Breast epithelium (tissue), 3 donors: ENCODE results near the gene STK4.

ENCODE experiments used
- POLR2A ChIP-seq: fragments of 450-650 bp; IDR thresholded peaks from one replicate; pipeline ENCODE4 v1.6.1; 2016; ENCODE audit warnings: antibody characterized with exemption, mild to moderate bottlenecking, moderate library complexity
- TF ChIP-seq, protein P1 (sequence below), 3 donors: fragments of 450-650 bp; IDR thresholded peaks; one replicate each; pipeline ENCODE4 v1.5.1; 2016 to 2017; ENCODE audit warnings: antibody characterized with exemption in 3 of 3, mild to moderate bottlenecking in 3 of 3, moderate library complexity in 3 of 3

DNA sequence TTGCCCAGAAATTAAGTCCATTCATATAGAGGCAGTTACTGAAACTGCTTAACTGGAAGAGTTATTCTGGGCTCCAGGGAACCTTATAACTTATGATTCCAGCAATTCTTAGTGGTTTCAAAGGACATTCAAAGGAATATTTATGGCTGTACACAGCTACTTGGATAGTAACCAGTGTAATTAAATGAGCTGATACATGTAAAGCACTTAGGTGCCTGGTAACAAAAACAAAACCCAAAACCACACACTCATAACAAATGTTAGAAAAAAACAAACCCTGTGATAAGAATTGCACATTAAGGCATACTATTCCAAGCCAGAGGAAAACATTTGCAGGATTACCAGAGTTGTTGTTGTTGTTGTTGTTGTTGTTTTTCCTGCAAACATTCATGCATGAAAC is 51.5 kb downstream of the STK4 start:
- TF ChIP-seq, protein P1, sequence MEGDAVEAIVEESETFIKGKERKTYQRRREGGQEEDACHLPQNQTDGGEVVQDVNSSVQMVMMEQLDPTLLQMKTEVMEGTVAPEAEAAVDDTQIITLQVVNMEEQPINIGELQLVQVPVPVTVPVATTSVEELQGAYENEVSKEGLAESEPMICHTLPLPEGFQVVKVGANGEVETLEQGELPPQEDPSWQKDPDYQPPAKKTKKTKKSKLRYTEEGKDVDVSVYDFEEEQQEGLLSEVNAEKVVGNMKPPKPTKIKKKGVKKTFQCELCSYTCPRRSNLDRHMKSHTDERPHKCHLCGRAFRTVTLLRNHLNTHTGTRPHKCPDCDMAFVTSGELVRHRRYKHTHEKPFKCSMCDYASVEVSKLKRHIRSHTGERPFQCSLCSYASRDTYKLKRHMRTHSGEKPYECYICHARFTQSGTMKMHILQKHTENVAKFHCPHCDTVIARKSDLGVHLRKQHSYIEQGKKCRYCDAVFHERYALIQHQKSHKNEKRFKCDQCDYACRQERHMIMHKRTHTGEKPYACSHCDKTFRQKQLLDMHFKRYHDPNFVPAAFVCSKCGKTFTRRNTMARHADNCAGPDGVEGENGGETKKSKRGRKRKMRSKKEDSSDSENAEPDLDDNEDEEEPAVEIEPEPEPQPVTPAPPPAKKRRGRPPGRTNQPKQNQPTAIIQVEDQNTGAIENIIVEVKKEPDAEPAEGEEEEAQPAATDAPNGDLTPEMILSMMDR (IDR thresholded peaks at IDR 0.05): no peak
- TF ChIP-seq POLR2A: no peak
